ENCODE results near the gene DMWD.

DNA sequence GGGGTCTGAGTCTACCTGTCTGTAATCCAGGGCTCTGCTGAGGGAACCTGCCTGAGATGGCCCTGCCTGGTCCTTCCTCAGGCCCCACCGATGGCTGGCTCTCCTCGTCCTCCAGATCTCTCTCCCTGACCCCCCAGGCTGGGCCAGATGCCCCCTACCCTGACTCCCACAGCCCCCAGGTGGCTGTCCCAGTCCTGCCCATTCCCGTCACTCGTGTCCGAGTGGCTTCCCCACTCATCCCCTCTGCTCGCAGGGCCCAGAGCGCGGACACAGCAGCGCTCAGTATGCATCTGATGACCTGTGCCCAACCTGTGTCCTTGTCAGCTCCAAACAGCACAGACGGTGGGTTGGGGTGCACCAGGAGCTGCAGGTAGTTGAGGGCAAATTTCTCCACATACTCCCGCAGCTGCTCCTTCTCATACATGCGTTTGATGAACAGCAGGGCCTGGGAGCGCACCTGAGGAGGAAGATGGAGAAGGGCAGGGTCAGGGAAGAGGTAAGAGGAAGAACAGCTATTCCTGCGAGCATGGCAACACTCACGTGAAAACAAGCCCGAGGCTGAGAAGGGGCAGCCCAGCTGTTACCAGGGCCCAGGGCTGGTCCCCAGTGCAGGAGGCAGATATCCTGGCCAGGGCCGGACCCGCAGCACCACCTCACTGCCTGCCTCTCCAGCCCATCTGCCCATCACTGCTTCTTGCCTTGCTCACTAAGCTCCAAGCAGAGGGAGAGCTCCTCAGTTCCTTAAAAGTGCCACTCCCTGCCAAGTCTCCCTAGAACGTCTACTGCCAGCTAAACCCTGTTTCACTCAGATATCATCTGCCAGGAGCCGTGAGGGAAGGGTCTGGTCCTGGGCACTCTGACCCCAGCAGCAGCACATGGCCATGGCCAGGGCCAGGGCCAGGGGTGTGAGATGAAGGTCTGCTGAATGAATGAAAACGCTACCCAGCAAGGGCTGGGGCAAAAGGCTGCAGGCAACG is 33.6 kb upstream of the DMWD start:
- TF ChIP-seq, protein P1, sequence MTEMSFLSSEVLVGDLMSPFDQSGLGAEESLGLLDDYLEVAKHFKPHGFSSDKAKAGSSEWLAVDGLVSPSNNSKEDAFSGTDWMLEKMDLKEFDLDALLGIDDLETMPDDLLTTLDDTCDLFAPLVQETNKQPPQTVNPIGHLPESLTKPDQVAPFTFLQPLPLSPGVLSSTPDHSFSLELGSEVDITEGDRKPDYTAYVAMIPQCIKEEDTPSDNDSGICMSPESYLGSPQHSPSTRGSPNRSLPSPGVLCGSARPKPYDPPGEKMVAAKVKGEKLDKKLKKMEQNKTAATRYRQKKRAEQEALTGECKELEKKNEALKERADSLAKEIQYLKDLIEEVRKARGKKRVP (CRISPR knock-in tag; IDR thresholded peaks at IDR 0.05): no peak
- no peak for TF ChIP-seq MEIS2 (CRISPR knock-in tag; IDR thresholded peaks at IDR 0.05)
- TF ChIP-seq, protein P2, sequence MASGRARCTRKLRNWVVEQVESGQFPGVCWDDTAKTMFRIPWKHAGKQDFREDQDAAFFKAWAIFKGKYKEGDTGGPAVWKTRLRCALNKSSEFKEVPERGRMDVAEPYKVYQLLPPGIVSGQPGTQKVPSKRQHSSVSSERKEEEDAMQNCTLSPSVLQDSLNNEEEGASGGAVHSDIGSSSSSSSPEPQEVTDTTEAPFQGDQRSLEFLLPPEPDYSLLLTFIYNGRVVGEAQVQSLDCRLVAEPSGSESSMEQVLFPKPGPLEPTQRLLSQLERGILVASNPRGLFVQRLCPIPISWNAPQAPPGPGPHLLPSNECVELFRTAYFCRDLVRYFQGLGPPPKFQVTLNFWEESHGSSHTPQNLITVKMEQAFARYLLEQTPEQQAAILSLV (CRISPR knock-in tag; IDR thresholded peaks at IDR 0.05; ENCODE audit: borderline replicate concordance): no peak
